GM10248 (cell line): ENCODE measurements around the gene RBBP8NL.

Source experiments
- CTCF ChIA-PET: fragments of 300-600 bp; sonication (Branson Sonifier 250); formaldehyde crosslinking; extraction: SDS; loops from one replicate; lab custom pipeline; 2021; ENCODE audit warnings: antibody characterized with exemption; lab: Yijun Ruan, JAX
- POLR2A ChIA-PET: fragments of 350-650 bp; sonication (Branson Sonifier 250); formaldehyde crosslinking; extraction: SDS; loops from one replicate; lab custom pipeline; 2020; ENCODE audit warnings: antibody characterized with exemption; lab: Yijun Ruan, JAX
- DNase-seq: peaks from one replicate; pipeline ENCODE4 v3.0.0; 2012; ENCODE audit errors: extremely low spot score
- TF ChIP-seq, protein P1 (sequence below): IDR thresholded peaks from 2 replicates; pipeline ENCODE4 v1.5.1; 2012; ENCODE audit warnings: mild to moderate bottlenecking, low read depth; ENCODE audit errors: extremely low read depth, missing control alignments, control extremely low read depth

The RBBP8NL gene

DNA sequence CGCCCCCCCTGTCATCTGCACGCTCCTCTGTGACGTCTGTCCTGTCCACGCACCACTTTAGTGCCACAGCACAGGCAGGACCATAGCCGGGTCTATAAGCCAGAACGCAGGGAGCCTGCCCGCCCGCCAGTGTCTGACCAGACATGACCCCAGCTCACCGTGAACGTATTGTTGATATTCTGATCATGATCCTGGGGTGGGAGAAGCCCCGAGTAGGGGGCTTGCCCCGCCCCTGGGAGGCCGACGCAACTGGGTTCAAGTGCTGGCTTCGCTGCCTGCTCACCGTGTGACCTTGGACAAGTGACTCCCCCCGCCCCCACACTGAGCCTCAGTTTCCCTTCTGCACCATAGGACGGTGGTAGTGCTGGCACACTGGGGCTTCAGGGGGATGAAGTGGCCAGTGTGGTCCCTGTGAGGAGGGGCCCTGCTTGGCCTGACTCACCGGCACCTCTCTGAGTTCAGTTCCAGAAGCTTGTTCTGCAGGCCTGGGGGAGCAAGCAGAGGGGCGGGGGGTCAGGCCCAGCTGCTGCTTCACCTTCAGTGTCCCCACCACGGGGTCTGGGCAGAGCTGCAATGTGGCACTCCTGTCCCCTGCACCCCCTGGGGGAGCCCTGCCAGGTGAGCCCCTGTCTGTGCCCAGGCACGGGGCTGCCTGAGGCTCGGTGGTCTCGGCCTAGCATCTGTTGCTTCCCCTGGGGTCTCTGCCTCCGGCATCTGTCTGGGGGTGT lies 9.2 kb downstream of the RBBP8NL start:
- TF ChIP-seq, protein P1, sequence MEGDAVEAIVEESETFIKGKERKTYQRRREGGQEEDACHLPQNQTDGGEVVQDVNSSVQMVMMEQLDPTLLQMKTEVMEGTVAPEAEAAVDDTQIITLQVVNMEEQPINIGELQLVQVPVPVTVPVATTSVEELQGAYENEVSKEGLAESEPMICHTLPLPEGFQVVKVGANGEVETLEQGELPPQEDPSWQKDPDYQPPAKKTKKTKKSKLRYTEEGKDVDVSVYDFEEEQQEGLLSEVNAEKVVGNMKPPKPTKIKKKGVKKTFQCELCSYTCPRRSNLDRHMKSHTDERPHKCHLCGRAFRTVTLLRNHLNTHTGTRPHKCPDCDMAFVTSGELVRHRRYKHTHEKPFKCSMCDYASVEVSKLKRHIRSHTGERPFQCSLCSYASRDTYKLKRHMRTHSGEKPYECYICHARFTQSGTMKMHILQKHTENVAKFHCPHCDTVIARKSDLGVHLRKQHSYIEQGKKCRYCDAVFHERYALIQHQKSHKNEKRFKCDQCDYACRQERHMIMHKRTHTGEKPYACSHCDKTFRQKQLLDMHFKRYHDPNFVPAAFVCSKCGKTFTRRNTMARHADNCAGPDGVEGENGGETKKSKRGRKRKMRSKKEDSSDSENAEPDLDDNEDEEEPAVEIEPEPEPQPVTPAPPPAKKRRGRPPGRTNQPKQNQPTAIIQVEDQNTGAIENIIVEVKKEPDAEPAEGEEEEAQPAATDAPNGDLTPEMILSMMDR: no peak
- ChIA-PET CTCF (no interaction called here), POLR2A (no interaction called here)
- DNase-seq: no peak

- CTCF ChIA-PET: no interaction called here
- POLR2A ChIA-PET: no interaction called here
- TF ChIP-seq, protein P1: no peak
- DNase-seq: no peak
These were observed 10.4 kb downstream of the RBBP8NL start for GRCh38 chr20:62416651-62417637.

DNA sequence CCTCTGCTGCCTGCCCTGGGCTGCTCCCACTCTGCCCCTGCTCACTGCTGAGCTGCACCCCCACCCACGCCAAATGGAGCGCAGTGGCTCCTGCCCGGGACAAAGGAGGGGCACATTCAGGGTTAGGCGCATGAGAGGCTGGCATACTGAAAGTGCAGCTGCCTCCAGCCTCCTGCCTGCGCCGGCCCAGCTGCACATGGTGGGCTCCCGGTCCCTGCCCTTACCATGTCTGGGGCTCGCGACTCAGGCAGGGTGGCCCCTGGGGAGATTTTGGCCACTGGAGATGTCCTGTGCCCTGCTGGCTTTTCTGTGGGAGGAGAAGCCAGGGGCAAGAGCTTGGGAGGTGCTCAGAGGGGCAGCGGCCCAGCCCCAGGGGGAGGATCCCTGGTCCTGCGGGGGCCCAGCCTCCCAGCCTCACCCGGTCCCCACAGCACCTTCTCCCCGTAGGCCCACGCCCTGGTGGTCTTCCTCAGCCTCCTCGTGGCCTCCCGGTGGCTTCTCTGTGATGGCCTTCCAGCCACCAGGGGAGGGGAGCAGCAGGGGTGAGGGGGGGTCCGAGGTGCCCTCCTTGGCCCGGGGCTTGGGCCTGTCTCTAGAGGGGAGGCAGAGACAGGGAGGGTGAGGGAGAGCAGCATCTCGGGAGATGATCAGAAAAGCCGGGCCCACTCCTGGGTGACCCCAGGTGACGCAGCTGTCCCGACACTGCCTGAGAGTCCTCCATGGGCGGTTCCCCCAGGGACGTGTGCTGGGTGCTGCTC lies 11.8 kb downstream of the RBBP8NL start:
- TF ChIP-seq, protein P1: no peak
- POLR2A ChIA-PET: no interaction called here
- DNase-seq: no peak
- CTCF ChIA-PET: no interaction called here

DNA sequence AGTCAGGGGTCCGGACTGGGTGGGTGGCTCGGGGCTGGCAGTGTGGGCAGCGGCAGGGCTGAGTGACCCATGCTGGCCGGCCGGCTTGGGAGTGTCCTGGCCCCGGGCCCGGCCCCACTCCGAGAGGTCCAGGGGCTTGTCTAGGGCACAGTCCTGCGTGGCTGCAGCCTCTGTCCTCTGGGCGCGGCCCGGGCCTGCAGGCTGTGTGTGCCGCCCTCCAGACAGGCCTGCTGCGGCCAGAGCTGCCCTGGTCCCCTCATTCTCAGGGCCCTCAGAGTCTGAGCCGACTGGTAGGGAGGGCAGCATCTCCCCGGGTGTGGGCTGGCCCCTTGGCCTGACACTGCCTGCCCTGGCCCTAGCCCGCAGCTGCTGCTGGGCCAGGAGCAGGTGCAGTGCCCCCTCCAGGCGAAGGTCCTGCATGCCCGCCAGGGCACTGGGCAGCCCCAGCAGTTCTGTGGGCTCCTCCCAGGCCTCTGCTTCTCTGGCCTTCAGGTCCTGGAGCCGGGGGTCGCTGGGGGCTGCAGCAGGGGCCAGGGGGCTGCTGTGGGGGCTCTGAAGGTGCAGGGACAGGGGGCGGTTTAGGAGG lies 13.3 kb downstream of the RBBP8NL start:
- ChIA-PET CTCF (interaction anchor here (0.9 kb wide), 1 partner anchor 113 kb away, joined by 3 read pairs; no protein-coding TSS in a partner anchor), POLR2A (interaction anchor here (0.5 kb wide), 1 partner anchor 14 kb away, joined by 6 read pairs; no protein-coding TSS in a partner anchor)
- TF ChIP-seq, protein P1: no peak
- no peak for DNase-seq

DNA sequence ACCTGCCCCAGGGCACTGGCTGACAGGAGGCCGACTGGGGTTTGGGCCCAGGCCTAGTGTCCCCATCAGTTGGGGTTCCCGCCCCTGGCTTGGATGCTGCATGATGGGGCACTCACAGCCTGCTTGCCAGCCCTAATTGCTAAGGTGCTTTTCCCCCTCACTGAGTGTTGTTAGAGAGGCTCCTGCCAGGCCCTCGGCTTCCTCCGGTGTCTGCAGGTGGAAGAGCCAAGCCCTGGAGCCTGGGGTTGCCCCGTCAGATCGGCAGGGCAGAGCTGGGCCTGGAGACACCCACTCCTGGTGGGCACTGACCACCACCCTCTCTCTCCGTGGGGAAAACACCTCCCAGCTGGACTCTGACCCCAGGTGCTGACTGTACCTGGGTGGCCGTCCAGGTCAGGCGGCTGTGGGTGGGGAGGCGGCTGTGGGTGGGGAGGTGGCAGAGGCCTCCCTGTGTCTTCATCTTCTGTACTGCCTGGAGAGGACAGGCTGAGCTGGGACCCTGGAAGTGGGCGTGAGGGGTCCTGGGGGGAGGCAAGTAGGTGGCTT lies 14.2 kb downstream of the RBBP8NL start:
- no peak for DNase-seq
- ChIA-PET CTCF (no interaction called here), POLR2A (no interaction called here)
- TF ChIP-seq, protein P1: no peak
